OCI-M2 (cell line): ENCODE results near the gene TNFRSF6B.

Experiments used
- DNase-seq: peaks from one replicate; lab custom pipeline; 2025; ENCODE audit not compliant: unreplicated experiment; lab: John Stamatoyannopoulos, UW

Gene TNFRSF6B

GRCh38 chr20:63685269-63686026 is 11.0 kb upstream of the TNFRSF6B start:
- no peak for DNase-seq

GRCh38 chr20:63686094-63686491 is 10.4 kb upstream of the TNFRSF6B start:
- DNase-seq = no peak

GRCh38 chr20:63686492-63687321 is 9.7 kb upstream of the TNFRSF6B start:
- DNase-seq = no peak

- DNase-seq = no peak
Measured at GRCh38 chr20:63687419-63688178, 8.9 kb upstream of the TNFRSF6B start.

- no peak for DNase-seq
Measured at GRCh38 chr20:63688228-63689045, 8.0 kb upstream of the TNFRSF6B start.

GRCh38 chr20:63689046-63690002 is 7.1 kb upstream of the TNFRSF6B start:
- DNase-seq = no peak

GRCh38 chr20:63690003-63690897 is 6.2 kb upstream of the TNFRSF6B start:
- DNase-seq = no peak

- DNase-seq = no peak
Measured at GRCh38 chr20:63690898-63691710, 5.3 kb upstream of the TNFRSF6B start.

GRCh38 chr20:63691711-63692435 is 4.6 kb upstream of the TNFRSF6B start:
- DNase-seq = no peak

- DNase-seq = no peak
Measured at GRCh38 chr20:63692436-63693082, 3.9 kb upstream of the TNFRSF6B start.

- DNase-seq = no peak
Measured at GRCh38 chr20:63693083-63693732, 3.2 kb upstream of the TNFRSF6B start.

GRCh38 chr20:63693733-63694583 is 2.5 kb upstream of the TNFRSF6B start:
- DNase-seq = no peak

GRCh38 chr20:63694584-63695423 is 1.6 kb upstream of the TNFRSF6B start:
- no peak for DNase-seq
